ENCODE results near the gene NDRG4. TPM values are rescaled to one million over a fixed set of nuclear protein-coding genes. Genes with fewer than 3 reads are reported as not detected.
A peak's percentile ranks its signal among the peaks of the same experiment; 100 is the strongest.

NDRG4 gene
- polyA plus RNA-seq, 5 donors, result 9.8 to 16.5 (median 12.9) TPM

GRCh38 chr16:58508671-58509251 is 8.8 kb downstream of the NDRG4 start:
- no peak for DNase-seq

- no peak for DNase-seq
Observed at GRCh38 chr16:58509256-58510096, 9.5 kb downstream of the NDRG4 start.

- DNase-seq, result no peak
Observed at GRCh38 chr16:58510097-58510775, 10.3 kb downstream of the NDRG4 start.

- DNase-seq, result no peak
Observed at GRCh38 chr16:58510776-58511628, 11.1 kb downstream of the NDRG4 start.

GRCh38 chr16:58511933-58512815 is 12.2 kb downstream of the NDRG4 start:
- no peak for DNase-seq

- no peak for DNase-seq
Observed at GRCh38 chr16:58513874-58514273, 13.9 kb downstream of the NDRG4 start.

GRCh38 chr16:58515125-58515870 is 15.4 kb downstream of the NDRG4 start, which contains the start of gene SETD6:
Gene SETD6, plus strand, starts transcription at chr16:58515517. Its CDS starts 21 bp downstream, at chr16:58515538.
- peak; percentile 83 to 84 for DNase-seq

GRCh38 chr16:58515871-58516767 is 16.2 kb downstream of the NDRG4 start:
- DNase-seq, result no peak

- DNase-seq, result no peak
Observed at GRCh38 chr16:58516768-58517107, 16.8 kb downstream of the NDRG4 start.

GRCh38 chr16:58518083-58518979 is 18.4 kb downstream of the NDRG4 start:
- DNase-seq, result no peak

GRCh38 chr16:58518980-58519368 is 19.0 kb downstream of the NDRG4 start:
- no peak for DNase-seq

GRCh38 chr16:58519707-58520106 is 19.8 kb downstream of the NDRG4 start:
- DNase-seq, result no peak

- DNase-seq, result no peak
Observed at GRCh38 chr16:58530179-58530578, 30.2 kb downstream of the NDRG4 start.

- DNase-seq, result no peak
Observed at GRCh38 chr16:58532414-58532813, 32.5 kb downstream of the NDRG4 start.

GRCh38 chr16:58533751-58534470 is 34.0 kb downstream of the NDRG4 start:
- DNase-seq, result no peak

GRCh38 chr16:58535100-58535499 is 35.2 kb downstream of the NDRG4 start:
- no peak for DNase-seq

GRCh38 chr16:58536278-58536677 is 36.3 kb downstream of the NDRG4 start:
- no peak for DNase-seq
